H7 (cell line): ENCODE measurements around the gene DIO3. TPM values are rescaled to one million over a fixed set of nuclear protein-coding genes. Genes with fewer than 3 reads are reported as not detected.
"Not testable (repeated sequence)": the region's sequence is repeated elsewhere in the genome, so short reads cannot be mapped to it uniquely, and the experiment has no call there.

Experiments used
- DNase-seq: peaks from one replicate; pipeline ENCODE4 v3.0.0; 2012
- H3K27me3 ChIP-seq: 2 replicates; pipeline ENCODE4 v1.6.0; 2011; ENCODE audit warnings: mild to moderate bottlenecking, low read length; ENCODE audit not compliant: control insufficient read depth, insufficient read depth
- H3K36me3 ChIP-seq: replicated peaks from 2 replicates; pipeline ENCODE4 v1.5.1; 2011; ENCODE audit warnings: low read length; ENCODE audit not compliant: control insufficient read depth, insufficient read depth
- H3K4me3 ChIP-seq: 2 replicates; pipeline ENCODE4 v1.5.1; 2011; ENCODE audit warnings: low read depth, mild to moderate bottlenecking, control low read depth, low read length, moderate library complexity; ENCODE audit not compliant: insufficient read depth
- total RNA-seq: library from RNA; depleted of rRNA; stranded (reverse); fragments of >200 nt; shearing (Covaris generic); gene quantifications from 2 replicates; pipeline ENCODE4 v1.2.3, GENCODE V29; 2014

DIO3 gene
- total RNA-seq, 1 experiment from 2014 or later: 1.0 TPM

GRCh38 chr14:101559624-101560533 is 1.4 kb upstream of the DIO3 start:
- H3K27me3 ChIP-seq: peaks cover 73% of the 10 kb centered on the region
- peak overlapping the region; percentile 30 for H3K4me3 ChIP-seq
- DNase-seq: peak; percentile 95
- no peaks in the 10 kb centered on the region for H3K36me3 ChIP-seq

DNA sequence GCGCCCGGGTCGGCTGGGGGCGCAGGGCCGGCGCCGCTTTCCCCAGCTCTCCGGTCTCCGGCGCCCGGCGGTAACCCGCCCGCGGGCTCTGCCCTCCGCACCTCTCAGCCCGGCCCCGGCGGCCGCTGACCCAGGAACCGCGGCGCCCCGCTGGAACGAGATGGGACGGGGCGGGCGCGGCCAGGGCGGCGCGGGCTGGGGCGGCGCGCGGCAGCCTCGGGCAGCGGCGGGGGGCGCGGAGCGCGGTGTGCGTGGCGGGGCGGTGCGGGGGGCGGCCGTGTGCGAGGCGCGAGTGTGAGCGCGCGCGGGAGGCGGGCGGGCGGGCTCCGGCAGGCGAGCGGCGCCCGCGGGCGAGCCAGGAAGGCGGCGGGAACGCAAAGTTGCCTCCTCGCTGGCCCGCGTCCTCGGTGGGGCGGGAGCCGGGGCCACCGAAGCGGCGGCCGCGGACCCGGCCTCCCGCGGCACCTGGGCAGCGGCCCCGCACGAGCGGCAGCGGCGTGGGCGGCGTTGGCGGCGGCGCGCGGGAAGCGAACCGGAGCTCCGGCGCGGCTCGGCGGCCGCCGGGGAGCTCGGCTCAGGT is 671 bp upstream of the DIO3 start:
- Histone ChIP-seq H3K36me3 (no peaks in the 10 kb centered on the region), H3K4me3 (peak overlapping the region; percentile 30; the same call in 1 of the 2 replicates), H3K27me3 (peaks cover 81% of the 10 kb centered on the region)
- DNase-seq: peak; percentile 77

DNA sequence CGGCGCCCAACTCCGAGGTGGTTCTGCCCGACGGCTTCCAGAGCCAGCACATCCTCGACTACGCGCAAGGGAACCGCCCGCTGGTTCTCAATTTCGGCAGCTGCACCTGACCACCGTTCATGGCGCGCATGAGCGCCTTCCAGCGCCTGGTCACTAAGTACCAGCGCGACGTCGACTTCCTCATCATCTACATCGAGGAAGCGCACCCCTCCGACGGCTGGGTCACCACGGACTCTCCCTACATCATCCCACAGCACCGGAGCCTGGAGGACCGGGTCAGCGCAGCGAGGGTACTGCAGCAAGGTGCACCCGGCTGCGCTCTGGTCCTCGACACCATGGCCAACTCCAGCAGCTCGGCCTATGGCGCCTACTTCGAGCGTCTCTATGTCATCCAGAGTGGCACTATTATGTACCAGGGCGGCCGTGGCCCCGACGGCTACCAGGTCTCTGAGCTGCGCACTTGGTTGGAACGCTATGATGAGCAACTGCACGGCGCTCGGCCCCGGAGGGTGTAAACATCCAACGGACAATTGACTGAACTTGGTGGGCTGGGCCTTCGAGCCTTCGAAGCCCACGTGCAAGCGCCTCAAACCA is 699 bp downstream of the DIO3 start:
- Histone ChIP-seq H3K27me3 (peaks cover 91% of the 10 kb centered on the region), H3K4me3 (no peak overlapping the region), H3K36me3 (no peaks in the 10 kb centered on the region)
- DNase-seq: no peak

DNA sequence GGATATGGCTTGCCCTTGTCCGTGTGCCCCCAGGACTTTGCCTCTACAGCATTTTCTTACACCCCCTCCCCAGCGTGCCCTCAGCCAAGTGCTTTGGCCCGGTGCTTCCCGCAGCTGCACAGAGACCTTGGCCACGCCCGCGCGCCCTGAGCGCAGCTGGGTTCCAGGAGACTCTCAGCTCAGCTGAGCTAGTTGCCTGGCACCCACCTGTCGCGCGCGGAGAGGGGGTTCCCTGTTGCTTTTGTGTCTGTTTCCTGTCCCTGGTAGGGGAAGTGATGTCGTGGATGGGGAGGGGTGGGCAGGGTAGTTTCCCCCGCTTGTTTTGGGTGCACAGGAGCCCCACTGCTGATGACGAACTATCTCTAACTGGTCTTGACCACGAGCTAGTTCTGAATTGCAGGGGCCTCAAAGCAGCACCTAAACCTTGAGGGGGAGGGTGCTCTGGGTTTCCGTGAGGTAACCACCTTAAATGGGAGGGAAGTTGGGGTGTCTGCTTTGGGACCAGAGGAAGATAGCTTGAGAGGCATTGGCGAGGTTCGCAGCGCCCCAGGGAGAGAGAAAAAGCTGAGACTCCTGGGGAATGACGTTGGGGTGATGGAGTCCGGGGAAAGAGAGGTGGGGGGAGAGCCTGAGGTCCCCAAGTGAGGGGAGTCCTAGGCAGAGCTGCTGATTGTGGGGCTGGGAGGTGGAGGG is 1.5 kb downstream of the DIO3 start:
- DNase-seq: no peak
- Histone ChIP-seq H3K4me3 (no peak overlapping the region), H3K36me3 (no peaks in the 10 kb centered on the region), H3K27me3 (peaks cover 92% of the 10 kb centered on the region)

DNA sequence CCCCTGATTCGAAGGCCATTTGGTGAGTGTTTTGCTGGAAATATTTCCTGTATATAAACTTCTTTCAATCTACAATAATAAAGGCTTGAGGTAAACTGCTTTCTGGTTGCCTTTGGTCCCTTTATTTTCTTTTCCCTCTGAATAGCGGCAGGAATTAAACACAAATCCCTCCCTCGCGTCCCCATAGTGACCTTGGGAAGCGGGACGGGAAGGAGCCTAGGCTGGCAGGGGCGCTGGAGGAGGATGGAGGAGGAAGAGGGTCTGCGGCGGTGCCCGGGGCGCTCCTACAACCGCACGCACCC is 2.0 kb downstream of the DIO3 start:
- Histone ChIP-seq H3K36me3 (no peaks in the 10 kb centered on the region), H3K4me3 (peak overlapping the region; percentile 38), H3K27me3 (peaks cover 90% of the 10 kb centered on the region)
- DNase-seq: no peak

DNA sequence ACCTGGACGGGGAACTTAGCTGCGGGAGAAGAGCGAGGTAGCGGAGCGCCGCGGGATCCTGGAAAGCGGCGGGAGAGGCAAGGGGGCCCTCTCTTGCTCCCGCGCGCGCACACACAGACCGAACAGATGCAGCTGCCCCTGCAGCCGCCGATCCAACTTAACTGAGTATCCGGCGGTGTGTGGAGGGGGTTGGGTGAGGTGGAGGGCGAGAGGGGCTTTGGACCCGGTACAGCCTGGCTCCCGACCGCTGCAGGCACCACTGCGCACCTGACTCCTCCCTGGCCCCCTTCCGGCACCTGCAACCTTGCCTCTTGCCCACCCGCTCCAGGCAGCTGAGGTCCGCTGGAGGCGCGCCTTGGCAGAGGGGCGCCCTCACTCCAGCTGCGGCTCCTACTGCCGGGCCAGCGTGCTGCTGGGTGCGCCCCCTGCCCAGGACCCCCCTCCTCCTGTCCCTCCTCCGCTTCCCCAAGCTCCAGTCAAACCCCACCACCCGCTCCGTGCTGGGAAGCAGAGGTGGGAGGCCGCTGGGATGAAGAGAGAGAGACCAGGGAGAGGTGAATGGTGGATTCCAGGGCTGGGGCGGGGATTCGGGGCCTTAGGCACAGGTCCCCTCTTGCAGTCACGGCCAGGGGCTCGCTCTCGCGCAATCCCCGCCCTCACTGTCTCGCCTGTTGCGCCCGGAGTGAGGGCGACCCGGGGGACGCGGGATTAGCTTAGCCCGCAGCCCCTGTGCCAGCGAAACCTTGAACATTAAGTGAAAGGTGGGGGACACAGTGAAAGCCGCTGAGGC is 2.6 kb downstream of the DIO3 start:
- Histone ChIP-seq H3K27me3 (peaks cover 84% of the 10 kb centered on the region), H3K36me3 (no peaks in the 10 kb centered on the region), H3K4me3 (peak overlapping the region; percentile 38)
- DNase-seq: peak; percentile 86

GRCh38 chr14:101564444-101564776 is 3.1 kb downstream of the DIO3 start:
- H3K27me3 ChIP-seq: peaks cover 78% of the 10 kb centered on the region
- peak overlapping the region; percentile 38; the same call in 1 of the 2 replicates for H3K4me3 ChIP-seq
- no peaks in the 10 kb centered on the region for H3K36me3 ChIP-seq
- no peak for DNase-seq

DNA sequence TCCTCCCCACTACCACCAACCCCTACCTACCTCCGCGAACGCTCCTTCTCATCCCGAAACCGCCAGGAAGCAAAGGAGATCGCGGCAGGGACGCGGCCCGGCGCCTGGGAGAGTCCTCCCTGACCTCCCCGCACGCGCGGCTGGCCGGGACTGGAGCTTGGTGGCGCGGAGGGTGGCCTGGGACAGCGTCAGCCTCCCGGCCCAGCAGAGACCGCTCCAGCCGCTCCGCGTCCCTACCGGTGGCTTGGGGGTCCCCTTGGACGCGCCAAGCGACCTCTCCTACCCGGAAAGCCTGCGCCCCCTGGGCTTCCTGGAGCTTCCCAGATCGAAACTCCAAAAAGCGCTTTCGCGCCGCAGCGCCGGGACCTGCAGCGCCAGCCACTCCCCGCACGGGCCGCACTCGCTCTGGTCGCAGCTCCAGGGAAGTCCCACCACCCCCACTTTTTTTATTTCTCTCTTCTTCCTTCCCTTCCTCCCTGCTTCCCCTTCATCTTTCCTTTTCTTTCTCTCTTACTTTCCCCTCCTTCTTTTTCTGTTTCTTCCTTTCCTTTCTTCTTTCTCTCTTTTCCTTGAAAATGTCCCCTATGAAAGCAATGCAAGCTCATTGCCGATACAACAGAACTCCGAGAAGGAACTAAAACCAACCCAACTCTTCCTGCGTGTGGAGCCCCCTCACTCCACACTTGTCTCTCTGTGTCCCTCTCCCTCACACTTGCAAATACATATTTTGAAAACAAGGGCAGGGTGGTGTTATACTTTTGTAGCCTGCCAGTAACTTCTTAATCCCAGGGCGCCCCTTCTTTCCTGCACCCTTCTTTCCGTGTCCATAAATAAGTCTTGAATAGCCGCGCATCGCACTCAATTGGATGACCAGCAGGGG is 3.8 kb downstream of the DIO3 start:
- DNase-seq: peak; percentile 85
- H3K4me3 ChIP-seq: peak overlapping the region; percentile 38
- no peaks in the 10 kb centered on the region for H3K36me3 ChIP-seq
- H3K27me3 ChIP-seq: peaks cover 72% of the 10 kb centered on the region

GRCh38 chr14:101567252-101567651 is 6.0 kb downstream of the DIO3 start:
- H3K27me3 ChIP-seq: peaks cover 59% of the 10 kb centered on the region
- no peak for DNase-seq
- H3K4me3 ChIP-seq: no peak overlapping the region
- no peaks in the 10 kb centered on the region for H3K36me3 ChIP-seq

- H3K4me3 ChIP-seq: no peak overlapping the region
Observed at GRCh38 chr14:101571004-101571403, 9.7 kb downstream of the DIO3 start.

DNA sequence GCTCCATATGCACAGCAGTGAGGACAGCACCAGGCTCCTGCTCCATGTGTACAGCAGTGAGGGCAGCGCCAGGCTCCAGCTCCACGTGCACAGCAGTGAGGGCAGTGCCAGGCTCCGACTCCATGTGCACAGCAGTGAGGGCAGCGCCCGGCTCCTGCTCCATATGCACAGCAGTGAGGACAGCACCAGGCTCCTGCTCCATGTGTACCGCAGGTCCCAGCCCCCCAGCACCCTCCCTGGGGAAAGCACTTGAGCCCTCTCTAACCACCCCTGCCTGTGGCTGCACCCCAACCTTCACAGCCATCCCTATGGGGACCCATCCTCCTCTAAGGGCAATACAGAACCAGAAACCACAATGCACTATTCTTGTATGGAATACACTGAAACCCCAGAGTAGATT is 11.2 kb downstream of the DIO3 start:
- DNase-seq, H3K4me3 ChIP-seq, H3K27me3 ChIP-seq, H3K36me3 ChIP-seq: not testable (repeated sequence)

More at GRCh38 chr14:101571004-101571403, 9.7 kb downstream of the DIO3 start:
- DNase-seq: no peak
- no peaks in the 10 kb centered on the region for H3K36me3 ChIP-seq
- peaks cover 22% of the 10 kb centered on the region for H3K27me3 ChIP-seq

DNA sequence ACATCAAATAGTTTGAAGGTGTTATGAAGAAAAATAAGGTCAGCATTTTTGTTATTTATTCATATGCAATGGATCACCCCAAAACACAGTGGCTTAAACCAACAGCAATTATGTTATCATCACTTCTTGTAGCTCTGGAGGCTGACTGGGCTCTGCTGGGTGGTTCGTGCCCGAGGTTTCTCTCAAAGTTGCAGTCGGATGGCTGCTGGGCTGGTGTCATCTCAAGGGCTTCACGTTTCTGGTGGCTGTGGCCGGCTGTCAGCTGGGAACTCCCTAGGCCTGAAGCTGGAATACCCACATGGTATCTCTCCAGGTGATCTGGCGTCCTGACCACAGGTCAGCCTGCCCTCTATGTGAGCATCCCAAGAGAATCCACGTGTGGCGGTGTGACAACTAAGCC is 12.0 kb downstream of the DIO3 start:
- no peak for DNase-seq
- Histone ChIP-seq H3K27me3 (peaks cover 2% of the 10 kb centered on the region; the same call in 1 of the 2 replicates), H3K4me3 (no peak overlapping the region), H3K36me3 (no peaks in the 10 kb centered on the region)

GRCh38 chr14:101575581-101575980 is 14.3 kb downstream of the DIO3 start:
- Histone ChIP-seq H3K27me3 (0 out of 2 replicates have a peak, but pooled peaks cover 2% of the 10 kb centered on the region), H3K36me3 (no peaks in the 10 kb centered on the region), H3K4me3 (no peak overlapping the region)
- peak; percentile 69 for DNase-seq
